Measurements from ENCODE around the gene HIPK2.

The HIPK2 gene

GRCh38 chr7:139620676-139621344 is 157.0 kb downstream of the HIPK2 start:
- peak; percentile 65 for ATAC-seq
- TF ChIP-seq CSDC2 (CRISPR knock-in tag; IDR thresholded peaks at IDR 0.05) = no peak
- TF ChIP-seq OSR1 (CRISPR knock-in tag; IDR thresholded peaks at IDR 0.05) = no peak
- TF ChIP-seq SNAI2 (CRISPR knock-in tag; IDR thresholded peaks at IDR 0.05) = no peak
- TF ChIP-seq CREB5 (CRISPR knock-in tag; IDR thresholded peaks at IDR 0.05; ENCODE audit: low read depth) = no peak
- TF ChIP-seq, protein P1, sequence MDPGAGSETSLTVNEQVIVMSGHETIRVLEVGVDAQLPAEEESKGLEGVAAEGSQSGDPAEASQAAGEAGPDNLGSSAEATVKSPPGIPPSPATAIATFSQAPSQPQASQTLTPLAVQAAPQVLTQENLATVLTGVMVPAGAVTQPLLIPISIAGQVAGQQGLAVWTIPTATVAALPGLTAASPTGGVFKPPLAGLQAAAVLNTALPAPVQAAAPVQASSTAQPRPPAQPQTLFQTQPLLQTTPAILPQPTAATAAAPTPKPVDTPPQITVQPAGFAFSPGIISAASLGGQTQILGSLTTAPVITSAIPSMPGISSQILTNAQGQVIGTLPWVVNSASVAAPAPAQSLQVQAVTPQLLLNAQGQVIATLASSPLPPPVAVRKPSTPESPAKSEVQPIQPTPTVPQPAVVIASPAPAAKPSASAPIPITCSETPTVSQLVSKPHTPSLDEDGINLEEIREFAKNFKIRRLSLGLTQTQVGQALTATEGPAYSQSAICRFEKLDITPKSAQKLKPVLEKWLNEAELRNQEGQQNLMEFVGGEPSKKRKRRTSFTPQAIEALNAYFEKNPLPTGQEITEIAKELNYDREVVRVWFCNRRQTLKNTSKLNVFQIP (CRISPR knock-in tag; IDR thresholded peaks at IDR 0.05; ENCODE audit: borderline replicate concordance, low read depth) = no peak
- no peak for TF ChIP-seq PATZ1 (CRISPR knock-in tag; IDR thresholded peaks at IDR 0.05; ENCODE audit: borderline replicate concordance)
- no peak for TF ChIP-seq GLIS3 (CRISPR knock-in tag; IDR thresholded peaks at IDR 0.05)
- no peak for TF ChIP-seq CSRNP3 (CRISPR knock-in tag; IDR thresholded peaks at IDR 0.05)
- no peak for TF ChIP-seq ZNF70 (CRISPR knock-in tag; IDR thresholded peaks at IDR 0.05)
- no peak for TF ChIP-seq ZNF565 (CRISPR knock-in tag; conservative IDR thresholded peaks at IDR 0.05; ENCODE audit: low read depth)
- no peak for TF ChIP-seq ESRRG (CRISPR knock-in tag; IDR thresholded peaks at IDR 0.05)
- no peak for TF ChIP-seq ZFP30 (CRISPR knock-in tag; IDR thresholded peaks at IDR 0.05)
- TF ChIP-seq RARB (CRISPR knock-in tag; IDR thresholded peaks at IDR 0.05) = no peak
- no peak for TF ChIP-seq BACH2 (CRISPR knock-in tag; IDR thresholded peaks at IDR 0.05; ENCODE audit: borderline replicate concordance)
- TF ChIP-seq ISL1 (CRISPR knock-in tag; IDR thresholded peaks at IDR 0.05) = no peak
- TF ChIP-seq ZC3H10 (CRISPR knock-in tag; IDR thresholded peaks at IDR 0.05) = no peak
- TF ChIP-seq ZFP3 (CRISPR knock-in tag; IDR thresholded peaks at IDR 0.05) = no peak

GRCh38 chr7:139619367-139619657 is 158.5 kb downstream of the HIPK2 start:
- no peak for TF ChIP-seq ZFP3 (CRISPR knock-in tag; IDR thresholded peaks at IDR 0.05)
- TF ChIP-seq ESRRG (CRISPR knock-in tag; IDR thresholded peaks at IDR 0.05) = no peak
- no peak for TF ChIP-seq SNAI2 (CRISPR knock-in tag; IDR thresholded peaks at IDR 0.05)
- no peak for TF ChIP-seq CREB5 (CRISPR knock-in tag; IDR thresholded peaks at IDR 0.05; ENCODE audit: low read depth)
- TF ChIP-seq ARNTL (CRISPR knock-in tag; IDR thresholded peaks at IDR 0.05; ENCODE audit: borderline replicate concordance, low read depth) = no peak
- no peak for TF ChIP-seq TSHZ2 (CRISPR knock-in tag; IDR thresholded peaks at IDR 0.05)
- TF ChIP-seq CSRNP3 (CRISPR knock-in tag; IDR thresholded peaks at IDR 0.05) = no peak
- TF ChIP-seq GLIS3 (CRISPR knock-in tag; IDR thresholded peaks at IDR 0.05) = no peak
- TF ChIP-seq ZC3H10 (CRISPR knock-in tag; IDR thresholded peaks at IDR 0.05) = no peak
- TF ChIP-seq PATZ1 (CRISPR knock-in tag; IDR thresholded peaks at IDR 0.05; ENCODE audit: borderline replicate concordance) = no peak
- ATAC-seq = peak; percentile 69
